ENCODE results near the gene GCAT.

GCAT gene

GRCh38 chr22:37831472-37831871 is 23.7 kb downstream of the GCAT start:
- in situ Hi-C loops (cut with HindIII; ENCODE audit: low sequenced_read_pairs) = no loop called here

DNA sequence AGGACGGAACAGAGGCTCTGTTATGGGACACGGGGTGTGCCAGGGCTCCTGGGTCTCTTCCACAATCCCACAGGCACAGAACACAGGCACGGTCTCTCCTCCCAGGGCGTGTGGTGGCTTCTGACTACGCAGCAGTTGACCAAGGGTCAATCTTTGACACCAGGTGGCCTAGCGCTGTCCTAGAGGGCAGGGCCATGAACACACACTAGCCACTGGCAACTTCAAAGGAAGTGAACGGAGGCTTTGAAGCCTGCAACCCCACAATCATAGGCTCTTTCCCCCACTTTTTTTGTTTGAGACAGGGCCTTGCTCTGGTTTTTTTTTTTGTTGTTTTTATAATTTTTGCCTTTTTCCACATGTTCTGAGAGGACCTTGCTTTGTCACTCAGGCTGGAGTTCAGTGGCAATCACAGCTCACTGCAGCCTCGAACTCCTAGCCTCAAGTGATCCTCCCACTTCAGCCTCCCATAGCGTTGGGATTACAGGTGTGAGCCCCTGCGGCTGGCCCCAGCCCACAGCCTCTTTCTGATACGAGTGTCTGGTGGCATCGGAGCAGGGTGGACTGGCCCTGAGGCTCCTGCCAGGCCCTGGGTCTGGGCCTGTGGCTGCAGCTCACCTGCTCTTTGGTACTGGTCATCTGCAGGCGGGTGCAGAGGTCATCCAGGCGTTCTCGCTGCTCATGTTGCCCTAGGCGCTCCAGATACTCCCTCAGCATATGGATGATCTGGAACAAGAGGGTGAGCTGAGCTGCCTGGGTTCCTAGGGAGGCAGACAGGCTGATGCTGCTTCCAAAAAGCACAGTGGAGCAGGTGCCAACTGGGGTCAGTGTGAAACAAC is 24.5 kb downstream of the GCAT start:
- in situ Hi-C loops (cut with HindIII; ENCODE audit: low sequenced_read_pairs) = no loop called here

- in situ Hi-C loops (cut with HindIII; ENCODE audit: low sequenced_read_pairs) = no loop called here
Measured at GRCh38 chr22:37842015-37842793, 34.5 kb downstream of the GCAT start.

DNA sequence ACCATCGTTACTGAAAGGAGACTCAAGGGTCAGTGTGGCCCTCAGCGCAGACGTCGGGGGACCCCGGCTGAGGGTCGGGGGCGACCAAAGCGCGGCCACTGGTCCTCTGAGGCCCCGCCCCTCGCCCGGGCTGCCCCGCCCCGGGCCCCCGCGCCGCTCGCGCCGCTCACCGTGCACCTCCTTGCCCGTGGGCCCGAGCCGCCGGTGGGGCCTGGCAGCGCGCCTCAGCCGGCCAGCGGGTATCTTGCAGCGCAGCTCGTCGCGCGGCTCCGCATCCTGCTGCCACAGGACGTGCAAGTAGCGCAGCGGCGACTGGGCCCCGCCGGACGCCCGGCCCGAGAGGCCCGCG is 36.0 kb downstream of the GCAT start:
- in situ Hi-C loops (cut with HindIII; ENCODE audit: low sequenced_read_pairs) = no loop called here

GRCh38 chr22:37844904-37845329 is 37.2 kb downstream of the GCAT start:
- in situ Hi-C loops (cut with HindIII; ENCODE audit: low sequenced_read_pairs) = no loop called here

GRCh38 chr22:37846433-37846832 is 38.7 kb downstream of the GCAT start:
- in situ Hi-C loops (cut with HindIII; ENCODE audit: low sequenced_read_pairs) = no loop called here

GRCh38 chr22:37848587-37849088 is 40.9 kb downstream of the GCAT start:
- in situ Hi-C loops (cut with HindIII; ENCODE audit: low sequenced_read_pairs) = no loop called here

DNA sequence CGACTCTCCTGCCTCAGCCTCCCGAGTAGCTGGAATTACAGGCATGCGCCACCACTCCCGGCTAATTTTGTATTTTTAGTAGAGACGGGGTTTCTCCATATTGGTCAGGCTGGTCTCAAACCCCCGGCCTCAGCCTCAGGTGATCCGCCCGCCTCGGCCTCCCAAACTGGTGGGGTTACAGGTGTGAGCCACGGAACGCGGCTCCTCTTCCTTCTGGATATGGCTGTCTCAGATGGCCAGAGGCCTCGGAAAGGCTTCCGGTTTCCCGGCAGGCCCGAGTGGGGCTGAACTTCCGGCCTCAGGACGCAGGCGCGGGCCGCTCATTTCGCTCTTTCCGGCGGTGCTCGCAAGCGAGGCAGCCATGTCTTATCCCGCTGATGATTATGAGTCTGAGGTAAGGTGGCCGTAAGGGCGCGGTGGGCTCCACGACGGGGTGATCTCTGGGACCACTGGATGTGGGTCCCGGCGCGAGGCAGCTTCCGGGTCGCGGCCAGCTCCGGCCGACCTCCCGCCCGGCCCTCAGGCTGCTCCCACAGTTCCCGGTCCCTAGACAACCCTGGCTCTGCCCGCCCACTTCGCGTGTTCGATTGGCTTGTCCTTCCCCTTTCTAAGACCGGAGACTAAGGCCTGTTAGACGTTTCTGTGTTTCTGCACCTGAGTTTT is 41.5 kb downstream of the GCAT start, which contains the start of gene EIF3L:
EIF3L (plus strand) TSS at position 331 of the 663 bp plus-strand sequence; CDS start at position 362, 31 bp downstream.
- in situ Hi-C loops (cut with HindIII; ENCODE audit: low sequenced_read_pairs) = no loop called here

GRCh38 chr22:37850801-37851200 is 43.1 kb downstream of the GCAT start:
- in situ Hi-C loops (cut with HindIII; ENCODE audit: low sequenced_read_pairs) = no loop called here

GRCh38 chr22:37852418-37852817 is 44.7 kb downstream of the GCAT start:
- in situ Hi-C loops (cut with HindIII; ENCODE audit: low sequenced_read_pairs) = no loop called here

- in situ Hi-C loops (cut with HindIII; ENCODE audit: low sequenced_read_pairs) = no loop called here
Measured at GRCh38 chr22:37854946-37855345, 47.2 kb downstream of the GCAT start.

DNA sequence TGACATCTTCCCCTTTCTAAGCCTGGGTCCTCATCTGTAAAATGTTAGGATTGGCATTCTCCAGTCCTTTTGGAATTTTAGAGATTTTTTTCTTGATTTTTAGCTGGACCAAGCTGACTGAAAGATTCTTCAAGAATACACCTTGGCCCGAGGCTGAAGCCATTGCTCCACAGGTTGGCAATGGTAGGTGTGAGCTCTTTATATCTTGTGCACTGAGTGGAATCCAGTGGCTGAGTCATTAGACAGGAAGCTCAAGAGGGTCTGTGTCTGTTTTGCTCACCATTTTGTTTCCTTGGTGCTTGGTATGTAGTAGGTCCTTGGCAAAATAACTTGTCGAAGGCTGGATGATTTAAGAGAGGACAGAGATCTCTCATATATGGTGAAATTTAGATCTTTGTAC is 47.7 kb downstream of the GCAT start:
- in situ Hi-C loops (cut with HindIII; ENCODE audit: low sequenced_read_pairs) = no loop called here

DNA sequence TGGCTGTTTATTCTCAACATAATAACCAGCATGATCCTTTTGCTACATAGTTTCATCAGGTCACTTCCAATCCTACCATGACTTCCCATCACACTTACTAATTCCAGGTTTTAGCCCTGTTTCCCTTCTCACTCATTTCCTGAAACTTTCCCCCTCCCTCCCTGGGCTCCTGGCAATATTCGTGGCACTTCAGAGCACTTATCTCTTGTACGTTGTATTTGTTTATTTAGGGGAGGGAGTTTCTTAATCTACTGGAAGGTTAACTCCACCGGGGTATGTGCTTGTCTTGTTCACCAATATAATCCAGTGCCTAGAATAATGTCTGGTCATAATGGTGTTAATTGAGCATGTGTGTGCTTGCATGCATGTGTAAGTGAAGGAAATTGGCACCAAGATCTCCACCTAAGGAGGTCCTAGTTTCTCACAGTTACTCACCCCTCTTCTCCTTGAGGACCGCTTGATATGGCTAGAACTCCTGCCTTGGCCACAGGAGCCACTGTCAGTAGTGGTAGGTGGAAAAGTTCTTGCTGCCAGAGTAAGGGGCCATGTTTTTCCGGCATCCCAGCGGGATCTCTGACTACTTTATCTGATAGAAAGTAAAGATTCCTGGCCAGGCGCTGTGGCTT is 53.2 kb downstream of the GCAT start:
- in situ Hi-C loops (cut with HindIII; ENCODE audit: low sequenced_read_pairs) = loop anchor here (5.0 kb wide), 1 partner anchor 44 kb away; no protein-coding TSS in a partner anchor

GRCh38 chr22:37862570-37863325 is 55.0 kb downstream of the GCAT start:
- in situ Hi-C loops (cut with HindIII; ENCODE audit: low sequenced_read_pairs) = loop anchor here (5.0 kb wide), 1 partner anchor 45 kb away; no protein-coding TSS in a partner anchor

- in situ Hi-C loops (cut with HindIII; ENCODE audit: low sequenced_read_pairs) = no loop called here
Measured at GRCh38 chr22:37865510-37865909, 57.8 kb downstream of the GCAT start.

All from endothelial cell of hepatic sinusoid (primary cell).